HepG2 (cell line): ENCODE data around the gene YIPF2. TPM values are rescaled to one million over a fixed set of nuclear protein-coding genes. Genes with fewer than 3 reads are reported as not detected.

Experiments used
- GATAD2A ChIP-seq: IDR thresholded peaks from 2 replicates; pipeline ENCODE4 v1.6.1; 2016
- MTA1 ChIP-seq: sonication (generic); formaldehyde crosslinking; IDR thresholded peaks from 2 replicates; pipeline ENCODE4 v1.4.0; 2020; ENCODE audit warnings: missing genetic modification reagents, mild to moderate bottlenecking, borderline replicate concordance
- NFYC ChIP-seq: IDR thresholded peaks from 2 replicates; pipeline ENCODE4 v1.6.1; 2016; ENCODE audit warnings: missing genetic modification reagents, missing compliant biosample characterization
- NR2F1 ChIP-seq, 2 experiments: fragments of 450-650 bp in 1 of 2; formaldehyde crosslinking in 1 of 2; IDR thresholded peaks; 2 replicates each; pipeline versions ENCODE4 v1.5.0 to v1.6.1; 2016 to 2020; ENCODE audit warnings: mild to moderate bottlenecking in 1 of 2, missing compliant biosample characterization in 1 of 2, missing genetic modification reagents in 1 of 2, moderate library complexity in 1 of 2
- RXRB ChIP-seq: IDR thresholded peaks from 2 replicates; pipeline ENCODE4 v1.6.1; 2016; ENCODE audit warnings: borderline replicate concordance, missing genetic modification reagents, missing compliant biosample characterization
- SAFB2 ChIP-seq: sonication (generic); formaldehyde crosslinking; IDR thresholded peaks from 2 replicates; pipeline ENCODE4 v1.5.1; 2020; ENCODE audit warnings: missing genetic modification reagents, low read depth, mild to moderate bottlenecking, borderline replicate concordance
- SOX6 ChIP-seq, 2 experiments: fragments of 450-650 bp in 1 of 2; sonication (generic) in 1 of 2; formaldehyde crosslinking in 1 of 2; IDR thresholded peaks; 2 replicates each; pipeline versions ENCODE4 v1.4.0 to v1.6.1; 2017 to 2020; ENCODE audit warnings: antibody characterized with exemption in 1 of 2, mild to moderate bottlenecking in 1 of 2, missing genetic modification reagents in 1 of 2
- TEF ChIP-seq: sonication (generic); formaldehyde crosslinking; IDR thresholded peaks from 2 replicates; pipeline ENCODE4 v1.5.0; 2020; ENCODE audit warnings: missing genetic modification reagents
- ZBTB42 ChIP-seq: sonication (generic); formaldehyde crosslinking; IDR thresholded peaks from 2 replicates; pipeline ENCODE4 v1.5.0; 2020; ENCODE audit warnings: mild to moderate bottlenecking, missing genetic modification reagents
- ZNF430 ChIP-seq: sonication (generic); formaldehyde crosslinking; IDR thresholded peaks from 2 replicates; pipeline ENCODE4 v1.9.0; 2021; ENCODE audit warnings: mild to moderate bottlenecking, missing genetic modification reagents
- ZNF687 ChIP-seq: sonication (generic); formaldehyde crosslinking; IDR thresholded peaks from 2 replicates; pipeline ENCODE4 v1.5.1; 2020; ENCODE audit warnings: mild to moderate bottlenecking, missing genetic modification reagents, moderate library complexity
- ZNF737 ChIP-seq: sonication (generic); formaldehyde crosslinking; IDR thresholded peaks from 2 replicates; pipeline ENCODE4 v1.5.0; 2020; ENCODE audit warnings: missing genetic modification reagents, mild to moderate bottlenecking, borderline replicate concordance
- polyA plus RNA-seq, 8 experiments: library from polyadenylated mRNA; depleted of rRNA in 3 of 8; stranded (reverse) in 7 of 8; unstranded in 1 of 8; fragments of >200 nt; fragmentation: Illumina TruSeq in 4 of 8; extraction: Trizol in 4 of 8; gene quantifications; 2 replicates each; pipeline versions ENCODE4 v1.2.1 to v1.2.3, GENCODE V29; 2011 to 2016; ENCODE audit warnings: low read depth in 4 of 8, missing spikeins in 1 of 8, mixed read lengths in 1 of 8; ENCODE audit not compliant: insufficient read depth in 1 of 8
- total RNA-seq, 5 experiments: library from RNA; depleted of rRNA; stranded (reverse); fragments of >200 nt; fragmentation: Illumina TruSeq; extraction: Trizol; gene quantifications; 2 replicates each; pipeline ENCODE4 v1.2.3, GENCODE V29; 2016; ENCODE audit warnings: low read depth in 1 of 5
- TF ChIP-seq, protein P1 (sequence below): sonication (generic); formaldehyde crosslinking; IDR thresholded peaks from 2 replicates; pipeline ENCODE4 v1.4.0; 2020; ENCODE audit warnings: mild to moderate bottlenecking, missing genetic modification reagents, borderline replicate concordance
- TF ChIP-seq, protein P2 (sequence below): sonication (generic); formaldehyde crosslinking; conservative IDR thresholded peaks from 2 replicates; pipeline ENCODE4 v1.4.0; 2020; ENCODE audit warnings: mild to moderate bottlenecking, missing genetic modification reagents, moderate library complexity

YIPF2 gene
- total and polyA plus RNA-seq, 2 of the 13 experiments (the other 11 are each of a cell fraction or from before 2014, with no cell fraction given): 37.3 to 53.2 TPM

GRCh38 chr19:10881403-10882107, 46.9 kb downstream of the YIPF2 start (continued):
- TF ChIP-seq, protein P1, sequence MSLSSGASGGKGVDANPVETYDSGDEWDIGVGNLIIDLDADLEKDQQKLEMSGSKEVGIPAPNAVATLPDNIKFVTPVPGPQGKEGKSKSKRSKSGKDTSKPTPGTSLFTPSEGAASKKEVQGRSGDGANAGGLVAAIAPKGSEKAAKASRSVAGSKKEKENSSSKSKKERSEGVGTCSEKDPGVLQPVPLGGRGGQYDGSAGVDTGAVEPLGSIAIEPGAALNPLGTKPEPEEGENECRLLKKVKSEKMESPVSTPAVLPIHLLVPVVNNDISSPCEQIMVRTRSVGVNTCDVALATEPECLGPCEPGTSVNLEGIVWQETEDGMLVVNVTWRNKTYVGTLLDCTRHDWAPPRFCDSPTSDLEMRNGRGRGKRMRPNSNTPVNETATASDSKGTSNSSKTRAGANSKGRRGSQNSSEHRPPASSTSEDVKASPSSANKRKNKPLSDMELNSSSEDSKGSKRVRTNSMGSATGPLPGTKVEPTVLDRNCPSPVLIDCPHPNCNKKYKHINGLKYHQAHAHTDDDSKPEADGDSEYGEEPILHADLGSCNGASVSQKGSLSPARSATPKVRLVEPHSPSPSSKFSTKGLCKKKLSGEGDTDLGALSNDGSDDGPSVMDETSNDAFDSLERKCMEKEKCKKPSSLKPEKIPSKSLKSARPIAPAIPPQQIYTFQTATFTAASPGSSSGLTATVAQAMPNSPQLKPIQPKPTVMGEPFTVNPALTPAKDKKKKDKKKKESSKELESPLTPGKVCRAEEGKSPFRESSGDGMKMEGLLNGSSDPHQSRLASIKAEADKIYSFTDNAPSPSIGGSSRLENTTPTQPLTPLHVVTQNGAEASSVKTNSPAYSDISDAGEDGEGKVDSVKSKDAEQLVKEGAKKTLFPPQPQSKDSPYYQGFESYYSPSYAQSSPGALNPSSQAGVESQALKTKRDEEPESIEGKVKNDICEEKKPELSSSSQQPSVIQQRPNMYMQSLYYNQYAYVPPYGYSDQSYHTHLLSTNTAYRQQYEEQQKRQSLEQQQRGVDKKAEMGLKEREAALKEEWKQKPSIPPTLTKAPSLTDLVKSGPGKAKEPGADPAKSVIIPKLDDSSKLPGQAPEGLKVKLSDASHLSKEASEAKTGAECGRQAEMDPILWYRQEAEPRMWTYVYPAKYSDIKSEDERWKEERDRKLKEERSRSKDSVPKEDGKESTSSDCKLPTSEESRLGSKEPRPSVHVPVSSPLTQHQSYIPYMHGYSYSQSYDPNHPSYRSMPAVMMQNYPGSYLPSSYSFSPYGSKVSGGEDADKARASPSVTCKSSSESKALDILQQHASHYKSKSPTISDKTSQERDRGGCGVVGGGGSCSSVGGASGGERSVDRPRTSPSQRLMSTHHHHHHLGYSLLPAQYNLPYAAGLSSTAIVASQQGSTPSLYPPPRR (CRISPR knock-in tag): 0 out of 2 replicates have a peak, but pooled peaks have one; percentile 24
- TF ChIP-seq ZBTB42 (CRISPR knock-in tag) (no peak), GATAD2A (0 out of 2 replicates have a peak, but pooled peaks have one; percentile 12), ZNF737 (CRISPR knock-in tag) (no peak), TEF (CRISPR knock-in tag) (no peak), NFYC (CRISPR knock-in tag) (no peak), RXRB (CRISPR knock-in tag) (peak; percentile 49; the same call in 1 of the 2 replicates), MTA1 (CRISPR knock-in tag) (peak; percentile 71; the same call in 1 of the 2 replicates), SOX6 (IDR thresholded peaks at IDR 0.05) (no peak), SOX6 (CRISPR knock-in tag; IDR thresholded peaks at IDR 0.05) (peak; percentile 32; the same call in 1 of the 2 replicates), ZNF430 (CRISPR knock-in tag) (no peak), ZNF687 (CRISPR knock-in tag) (peak; percentile 56), SAFB2 (CRISPR knock-in tag) (no peak), NR2F1 (CRISPR knock-in tag; IDR thresholded peaks at IDR 0.05) (peak in 1 of 2 experiments; percentile 69; a peak in 1 of 4 replicates)
- TF ChIP-seq, protein P2, sequence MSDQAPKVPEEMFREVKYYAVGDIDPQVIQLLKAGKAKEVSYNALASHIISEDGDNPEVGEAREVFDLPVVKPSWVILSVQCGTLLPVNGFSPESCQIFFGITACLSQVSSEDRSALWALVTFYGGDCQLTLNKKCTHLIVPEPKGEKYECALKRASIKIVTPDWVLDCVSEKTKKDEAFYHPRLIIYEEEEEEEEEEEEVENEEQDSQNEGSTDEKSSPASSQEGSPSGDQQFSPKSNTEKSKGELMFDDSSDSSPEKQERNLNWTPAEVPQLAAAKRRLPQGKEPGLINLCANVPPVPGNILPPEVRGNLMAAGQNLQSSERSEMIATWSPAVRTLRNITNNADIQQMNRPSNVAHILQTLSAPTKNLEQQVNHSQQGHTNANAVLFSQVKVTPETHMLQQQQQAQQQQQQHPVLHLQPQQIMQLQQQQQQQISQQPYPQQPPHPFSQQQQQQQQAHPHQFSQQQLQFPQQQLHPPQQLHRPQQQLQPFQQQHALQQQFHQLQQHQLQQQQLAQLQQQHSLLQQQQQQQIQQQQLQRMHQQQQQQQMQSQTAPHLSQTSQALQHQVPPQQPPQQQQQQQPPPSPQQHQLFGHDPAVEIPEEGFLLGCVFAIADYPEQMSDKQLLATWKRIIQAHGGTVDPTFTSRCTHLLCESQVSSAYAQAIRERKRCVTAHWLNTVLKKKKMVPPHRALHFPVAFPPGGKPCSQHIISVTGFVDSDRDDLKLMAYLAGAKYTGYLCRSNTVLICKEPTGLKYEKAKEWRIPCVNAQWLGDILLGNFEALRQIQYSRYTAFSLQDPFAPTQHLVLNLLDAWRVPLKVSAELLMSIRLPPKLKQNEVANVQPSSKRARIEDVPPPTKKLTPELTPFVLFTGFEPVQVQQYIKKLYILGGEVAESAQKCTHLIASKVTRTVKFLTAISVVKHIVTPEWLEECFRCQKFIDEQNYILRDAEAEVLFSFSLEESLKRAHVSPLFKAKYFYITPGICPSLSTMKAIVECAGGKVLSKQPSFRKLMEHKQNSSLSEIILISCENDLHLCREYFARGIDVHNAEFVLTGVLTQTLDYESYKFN (CRISPR knock-in tag): peak; percentile 44; the same call in 1 of the 2 replicates
